OCI-LY7 (cell line): ENCODE measurements around the gene KIRREL1. TPM values are rescaled to one million over a fixed set of nuclear protein-coding genes. Genes with fewer than 3 reads are reported as not detected.
A peak's percentile ranks its signal among the peaks of the same experiment; 100 is the strongest.

ENCODE experiments used
- BruUV-seq: library from RNA; stranded (reverse); fragments of 400-500 nt; replicated peaks from 2 replicates; lab custom pipeline; 2021; lab: Mats Ljungman, UMichigan
- CTCF ChIA-PET: fragments of 300-600 bp; sonication (Branson Sonifier 250); formaldehyde crosslinking; loops from one replicate; lab custom pipeline; 2022; ENCODE audit warnings: antibody characterized with exemption; ENCODE audit not compliant: unreplicated experiment; lab: Charles Lee
- POLR2A ChIA-PET: fragments of 300-600 bp; sonication (Branson Sonifier 250); formaldehyde crosslinking; loops from one replicate; lab custom pipeline; 2022; ENCODE audit warnings: antibody characterized with exemption; lab: Charles Lee
- DNase-seq: peaks from one replicate; pipeline ENCODE4 v3.0.0-alpha.2; 2015; ENCODE audit warnings: low spot score
- H2AFZ ChIP-seq: fragments of 200-600 bp; sonication (generic), shearing (Covaris generic); 2 replicates; pipeline ENCODE4 v1.6.1; 2014; ENCODE audit warnings: mild to moderate bottlenecking, antibody characterized with exemption, low read length, moderate library complexity
- H3K27ac ChIP-seq: fragments of 200-600 bp; sonication (generic); 2 replicates; pipeline ENCODE4 v1.5.1; 2014; ENCODE audit warnings: mixed run types, low read depth, mild to moderate bottlenecking, moderate library complexity, low read length, inconsistent platforms; ENCODE audit not compliant: poor library complexity, severe bottlenecking
- H3K36me3 ChIP-seq: fragments of 200-600 bp; sonication (generic); 2 replicates; pipeline ENCODE4 v1.6.1; 2014; ENCODE audit warnings: mild to moderate bottlenecking, antibody characterized with exemption, low read length, moderate library complexity, mixed read lengths; ENCODE audit not compliant: insufficient read depth
- H3K4me1 ChIP-seq: fragments of 200-600 bp; sonication (generic); 2 replicates; pipeline ENCODE4 v1.5.1; 2014; ENCODE audit warnings: mild to moderate bottlenecking, low read length; ENCODE audit not compliant: insufficient read depth, poor library complexity, severe bottlenecking
- H3K4me2 ChIP-seq: fragments of 200-600 bp; sonication (generic); 2 replicates; pipeline ENCODE4 v1.6.1; 2014; ENCODE audit warnings: mild to moderate bottlenecking, low read length
- H3K4me3 ChIP-seq: fragments of 200-600 bp; sonication (generic); 2 replicates; pipeline ENCODE4 v1.5.1; 2014; ENCODE audit warnings: mild to moderate bottlenecking, low read depth, low read length; ENCODE audit not compliant: poor library complexity, severe bottlenecking
- H3K79me2 ChIP-seq: fragments of 200-600 bp; sonication (generic); 2 replicates; pipeline ENCODE4 v1.6.1; 2016; ENCODE audit warnings: low read depth, mild to moderate bottlenecking, low read length, moderate library complexity, mixed read lengths; ENCODE audit not compliant: insufficient read depth
- H3K9me2 ChIP-seq: fragments of 200-600 bp; sonication (generic); 2 replicates; pipeline ENCODE4 v1.6.1; 2016; ENCODE audit warnings: mild to moderate bottlenecking, low read length, mixed read lengths; ENCODE audit not compliant: insufficient read depth
- H3K9me3 ChIP-seq: fragments of 200-600 bp; sonication (generic); 2 replicates; pipeline ENCODE4 v1.6.1; 2014; ENCODE audit warnings: mild to moderate bottlenecking, mixed run types, low read length, mixed read lengths
- H4K20me1 ChIP-seq: fragments of 200-600 bp; sonication (generic); 2 replicates; pipeline ENCODE4 v1.6.1; 2014; ENCODE audit warnings: mild to moderate bottlenecking, antibody characterized with exemption, low read length, moderate library complexity, mixed read lengths; ENCODE audit not compliant: insufficient read depth
- EZH2phosphoT487 ChIP-seq: fragments of 200-600 bp; sonication (generic); IDR thresholded peaks from 2 replicates; pipeline ENCODE4 v1.6.1; 2018; ENCODE audit warnings: low read depth, borderline replicate concordance, mild to moderate bottlenecking, mixed run types, antibody characterized with exemption, low read length, moderate library complexity, mixed read lengths
- intact Hi-C: fragments of 100-400 bp; cut with micrococcal nuclease; formaldehyde crosslinking; loops from one replicate; pipeline ENCODE4 v1.10.0; 2022; ENCODE audit not compliant: unreplicated experiment
- total RNA-seq, 2 experiments: library from RNA; depleted of rRNA in 1 of 2; stranded (reverse); fragments of >200 nt in 1 of 2; shearing (Covaris generic) in 1 of 2; gene quantifications; 2 replicates each; pipeline ENCODE4 v1.2.3, GENCODE V29; 2014 to 2022
- TF ChIP-seq, protein P1 (sequence below): fragments of 200-600 bp; sonication (generic); conservative IDR thresholded peaks from 2 replicates; pipeline ENCODE4 v1.5.1; 2014; ENCODE audit warnings: mild to moderate bottlenecking, antibody characterized with exemption, low read length, moderate library complexity, mixed read lengths

KIRREL1 gene
- total RNA-seq, 2 experiments from 2014 or later: not detected

DNA sequence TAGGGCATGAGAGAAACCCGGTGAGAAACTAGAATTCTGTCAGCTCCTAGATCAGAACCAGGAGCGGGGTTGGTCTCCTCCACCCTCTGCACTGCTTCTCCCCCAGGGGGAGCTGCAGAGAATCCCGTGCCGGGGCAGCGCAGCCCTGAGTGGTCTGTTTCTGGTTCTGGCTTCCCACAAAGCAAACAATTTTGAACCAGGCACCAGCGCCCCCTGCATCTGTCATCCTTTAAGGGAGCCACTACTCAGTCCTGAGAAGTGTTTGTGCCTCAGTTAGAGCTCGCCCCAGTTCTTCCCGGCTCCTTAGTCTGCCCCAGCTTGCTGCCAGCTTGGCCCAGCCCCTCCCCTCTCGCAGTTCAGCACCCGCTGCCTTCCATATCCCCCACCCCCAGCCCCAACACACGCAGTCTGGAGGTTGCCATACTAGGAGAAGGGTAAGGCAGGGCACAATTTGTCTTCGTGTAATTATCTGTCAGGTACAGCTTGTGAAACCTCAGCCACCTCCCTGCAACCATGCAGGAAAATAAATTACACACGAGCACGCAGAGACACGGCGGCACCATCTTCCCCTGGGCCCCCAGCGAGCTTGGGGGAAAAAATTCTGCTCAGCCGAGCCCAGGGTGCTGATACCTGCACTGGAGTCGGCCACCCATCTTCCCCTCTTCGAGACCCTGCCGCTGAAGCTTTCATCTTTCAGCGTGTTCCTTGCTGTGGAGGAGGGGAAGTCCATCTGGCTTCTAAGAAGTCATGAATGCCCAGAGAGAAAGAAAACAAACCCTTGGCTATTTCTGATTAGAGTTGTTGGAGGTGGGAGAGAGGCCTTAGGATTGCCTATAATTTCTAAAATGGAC, 124.6 kb downstream of the KIRREL1 start:
- H2AFZ ChIP-seq: peak overlapping the region; percentile 65; the same call in 1 of the 2 replicates
- no peaks in the 10 kb centered on the region for H4K20me1 ChIP-seq
- no peaks in the 10 kb centered on the region for H3K79me2 ChIP-seq
- peak; percentile 77 for DNase-seq
- CTCF ChIA-PET: interaction anchor here (0.6 to 0.7 kb wide), 2 partner anchors 88 to 126 kb away, joined by 3 read pairs; no protein-coding TSS in a partner anchor
- peak overlapping the region; percentile 46 for H3K4me2 ChIP-seq
- H3K9me2 ChIP-seq: no peaks in the 10 kb centered on the region
- intact Hi-C loops: loop anchor here (1.0 kb wide), 1 partner anchor 155 kb away; no protein-coding TSS in a partner anchor
- no peaks in the 10 kb centered on the region for H3K9me3 ChIP-seq
- H3K4me1 ChIP-seq: peaks cover 26% of the 10 kb centered on the region
- TF ChIP-seq, protein P1, sequence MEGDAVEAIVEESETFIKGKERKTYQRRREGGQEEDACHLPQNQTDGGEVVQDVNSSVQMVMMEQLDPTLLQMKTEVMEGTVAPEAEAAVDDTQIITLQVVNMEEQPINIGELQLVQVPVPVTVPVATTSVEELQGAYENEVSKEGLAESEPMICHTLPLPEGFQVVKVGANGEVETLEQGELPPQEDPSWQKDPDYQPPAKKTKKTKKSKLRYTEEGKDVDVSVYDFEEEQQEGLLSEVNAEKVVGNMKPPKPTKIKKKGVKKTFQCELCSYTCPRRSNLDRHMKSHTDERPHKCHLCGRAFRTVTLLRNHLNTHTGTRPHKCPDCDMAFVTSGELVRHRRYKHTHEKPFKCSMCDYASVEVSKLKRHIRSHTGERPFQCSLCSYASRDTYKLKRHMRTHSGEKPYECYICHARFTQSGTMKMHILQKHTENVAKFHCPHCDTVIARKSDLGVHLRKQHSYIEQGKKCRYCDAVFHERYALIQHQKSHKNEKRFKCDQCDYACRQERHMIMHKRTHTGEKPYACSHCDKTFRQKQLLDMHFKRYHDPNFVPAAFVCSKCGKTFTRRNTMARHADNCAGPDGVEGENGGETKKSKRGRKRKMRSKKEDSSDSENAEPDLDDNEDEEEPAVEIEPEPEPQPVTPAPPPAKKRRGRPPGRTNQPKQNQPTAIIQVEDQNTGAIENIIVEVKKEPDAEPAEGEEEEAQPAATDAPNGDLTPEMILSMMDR: peak; percentile 87
- TF ChIP-seq EZH2phosphoT487: no peak
- H3K27ac ChIP-seq: no peak overlapping the region
- BruUV-seq: no TSS peak
- no peaks in the 10 kb centered on the region for H3K36me3 ChIP-seq
- H3K4me3 ChIP-seq: no peak overlapping the region
- POLR2A ChIA-PET: interaction anchor here (0.5 to 0.8 kb wide), 2 partner anchors 39 to 42 kb away, joined by 3 read pairs; no protein-coding TSS in a partner anchor

GRCh38 chr1:158118713-158119402, 125.4 kb downstream of the KIRREL1 start:
- DNase-seq: no peak
- no peak overlapping the region for H3K27ac ChIP-seq
- H3K79me2 ChIP-seq: no peaks in the 10 kb centered on the region
- no peak for TF ChIP-seq EZH2phosphoT487
- TF ChIP-seq, protein P1: no peak
- no peaks in the 10 kb centered on the region for H3K36me3 ChIP-seq
- peak overlapping the region; percentile 65; the same call in 1 of the 2 replicates for H2AFZ ChIP-seq
- peaks cover 19% of the 10 kb centered on the region for H3K4me1 ChIP-seq
- CTCF ChIA-PET: no interaction called here
- no peaks in the 10 kb centered on the region for H3K9me2 ChIP-seq
- no peaks in the 10 kb centered on the region for H3K9me3 ChIP-seq
- no peak overlapping the region for H3K4me2 ChIP-seq
- no peak overlapping the region for H3K4me3 ChIP-seq
- intact Hi-C loops: no loop called here
- no peaks in the 10 kb centered on the region for H4K20me1 ChIP-seq
- POLR2A ChIA-PET: interaction anchor here (0.8 to 1.1 kb wide), 2 partner anchors 41 kb away, joined by 3 read pairs; no protein-coding TSS in a partner anchor
- BruUV-seq: no TSS peak
